Measurements from ENCODE around the gene ZNF607.

ZNF607 gene

DNA sequence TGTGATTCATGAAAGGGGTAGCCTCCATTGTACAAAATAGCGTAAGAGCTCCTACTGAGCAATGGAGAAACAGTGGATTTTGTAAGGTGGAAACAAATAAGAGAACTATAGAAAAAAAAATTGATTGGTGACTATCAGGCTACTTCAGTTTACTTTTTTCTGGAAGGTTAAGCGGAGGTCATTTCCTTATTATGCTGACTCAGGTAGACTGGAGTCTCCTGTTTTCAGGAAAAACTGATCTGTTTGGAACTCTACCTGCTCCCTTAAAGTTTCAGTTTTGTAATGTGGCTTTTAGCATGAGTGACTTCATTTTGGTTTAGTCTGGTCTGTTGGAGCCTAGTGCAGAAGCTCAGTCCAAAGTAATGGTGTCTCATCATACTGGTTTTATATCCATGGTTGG, 3.4 kb downstream of the ZNF607 start:
- no peak overlapping the region for H3K4me3 ChIP-seq (ENCODE audit: control insufficient read depth, low read depth, low read length)
- no peak for TF ChIP-seq CTCF (IDR thresholded peaks at IDR 0.05; ENCODE audit: control insufficient read depth, insufficient read depth, low read depth, low read length, missing control alignments)
- DNase-seq (ENCODE audit: low read depth), result no peak

- DNase-seq (ENCODE audit: low read depth), result no peak
- TF ChIP-seq CTCF (IDR thresholded peaks at IDR 0.05; ENCODE audit: control insufficient read depth, insufficient read depth, low read depth, low read length, missing control alignments), result no peak
- no peak overlapping the region for H3K4me3 ChIP-seq (ENCODE audit: control insufficient read depth, low read depth, low read length)
Observed at GRCh38 chr19:37706052-37706605, 13.4 kb downstream of the ZNF607 start.

DNA sequence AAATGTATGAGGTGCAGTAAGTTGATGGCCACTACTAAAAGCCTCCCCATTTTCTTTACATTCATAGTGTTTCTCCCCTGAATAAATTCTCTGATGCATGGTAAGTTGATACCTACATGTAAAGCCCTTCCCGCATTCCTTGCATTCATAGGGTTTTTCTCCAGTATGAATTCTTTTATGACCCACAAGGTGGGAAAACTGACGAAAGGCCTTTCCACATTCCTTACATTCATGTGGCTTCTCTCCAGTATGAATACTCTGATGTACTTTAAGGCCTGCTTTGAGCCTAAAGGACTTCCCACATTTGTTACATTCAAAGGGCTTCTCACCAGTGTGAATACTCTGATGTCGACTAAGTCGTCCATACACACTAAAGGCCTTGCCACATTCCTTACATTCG, 20.5 kb downstream of the ZNF607 start:
- no peak for TF ChIP-seq CTCF (IDR thresholded peaks at IDR 0.05; ENCODE audit: control insufficient read depth, insufficient read depth, low read depth, low read length, missing control alignments)
- DNase-seq (ENCODE audit: low read depth), result no peak
- no peak overlapping the region for H3K4me3 ChIP-seq (ENCODE audit: control insufficient read depth, low read depth, low read length)

- no peak for TF ChIP-seq CTCF (IDR thresholded peaks at IDR 0.05; ENCODE audit: control insufficient read depth, insufficient read depth, low read depth, low read length, missing control alignments)
- no peak for DNase-seq (ENCODE audit: low read depth)
- no peak overlapping the region for H3K4me3 ChIP-seq (ENCODE audit: control insufficient read depth, low read depth, low read length)
Observed at GRCh38 chr19:37698216-37698615, 21.3 kb downstream of the ZNF607 start.

GRCh38 chr19:37695144-37695899, 24.2 kb downstream of the ZNF607 start:
- TF ChIP-seq CTCF (IDR thresholded peaks at IDR 0.05; ENCODE audit: control insufficient read depth, insufficient read depth, low read depth, low read length, missing control alignments), result no peak
- no peak overlapping the region for H3K4me3 ChIP-seq (ENCODE audit: control insufficient read depth, low read depth, low read length)
- no peak for DNase-seq (ENCODE audit: low read depth)

- no peak overlapping the region for H3K4me3 ChIP-seq (ENCODE audit: control insufficient read depth, low read depth, low read length)
- no peak for TF ChIP-seq CTCF (IDR thresholded peaks at IDR 0.05; ENCODE audit: control insufficient read depth, insufficient read depth, low read depth, low read length, missing control alignments)
- DNase-seq (ENCODE audit: low read depth), result no peak
Observed at GRCh38 chr19:37692956-37693620, 26.5 kb downstream of the ZNF607 start.

All from AG09309 (cell line).